GM23248 (cell line): ENCODE results near the gene GHITM.
"Not testable (repeated sequence)": the region's sequence is repeated elsewhere in the genome, so short reads cannot be mapped to it uniquely, and the experiment has no call there.

Experiments used
- EZH2 ChIP-seq: fragments of 200-600 bp; sonication (generic); IDR thresholded peaks from 2 replicates; pipeline ENCODE4 v1.6.1; 2018; ENCODE audit warnings: antibody characterized with exemption, mild to moderate bottlenecking; ENCODE audit not compliant: insufficient read depth, poor library complexity, severe bottlenecking
- EZH2phosphoT487 ChIP-seq: fragments of 200-600 bp; sonication (generic); IDR thresholded peaks from 2 replicates; pipeline ENCODE4 v1.6.1; 2018; ENCODE audit warnings: antibody characterized with exemption, moderate library complexity, mild to moderate bottlenecking, low read depth; ENCODE audit not compliant: insufficient read depth

GRCh38 chr10:84125910-84126784, 13.2 kb upstream of the GHITM start:
- TF ChIP-seq EZH2phosphoT487, EZH2: not testable (repeated sequence)
